ENCODE measurements around the gene GID4.

The GID4 gene

GRCh38 chr17:18025945-18026776 is 13.0 kb upstream of the GID4 start:
- H3K27me3 Mint-ChIP-seq (ENCODE audit: low read depth), result no peaks in the 10 kb centered on the region
- H3K36me3 Mint-ChIP-seq (ENCODE audit: low read depth), result peaks cover 7% of the 10 kb centered on the region
- H3K4me3 Mint-ChIP-seq, result no peak overlapping the region
- H3K9me3 Mint-ChIP-seq, result no peaks in the 10 kb centered on the region
- H3K4me1 Mint-ChIP-seq (ENCODE audit: low read depth), result peaks cover 14% of the 10 kb centered on the region
- peak overlapping the region; percentile 58 for H3K27ac Mint-ChIP-seq

GRCh38 chr17:18027280-18027679 is 11.9 kb upstream of the GID4 start:
- H3K27ac Mint-ChIP-seq, result no peak overlapping the region
- H3K9me3 Mint-ChIP-seq, result no peaks in the 10 kb centered on the region
- no peak overlapping the region for H3K4me3 Mint-ChIP-seq
- peaks cover 7% of the 10 kb centered on the region for H3K36me3 Mint-ChIP-seq (ENCODE audit: low read depth)
- H3K27me3 Mint-ChIP-seq (ENCODE audit: low read depth), result no peaks in the 10 kb centered on the region
- H3K4me1 Mint-ChIP-seq (ENCODE audit: low read depth), result peaks cover 20% of the 10 kb centered on the region

- no peak overlapping the region for H3K27ac Mint-ChIP-seq
- H3K9me3 Mint-ChIP-seq, result no peaks in the 10 kb centered on the region
Measured at GRCh38 chr17:18028114-18028951, 10.9 kb upstream of the GID4 start.

GRCh38 chr17:18028952-18029540 is 10.2 kb upstream of the GID4 start:
- H3K27me3 Mint-ChIP-seq (ENCODE audit: low read depth), result no peaks in the 10 kb centered on the region
- H3K4me1 Mint-ChIP-seq (ENCODE audit: low read depth), result peaks cover 30% of the 10 kb centered on the region
- H3K36me3 Mint-ChIP-seq (ENCODE audit: low read depth), result peaks cover 3% of the 10 kb centered on the region
- H3K9me3 Mint-ChIP-seq, result no peaks in the 10 kb centered on the region
- H3K27ac Mint-ChIP-seq, result no peak overlapping the region
- no peak overlapping the region for H3K4me3 Mint-ChIP-seq

More at GRCh38 chr17:18028114-18028951, 10.9 kb upstream of the GID4 start:
- Mint-ChIP-seq H3K27me3 (ENCODE audit: low read depth) (no peaks in the 10 kb centered on the region), H3K36me3 (ENCODE audit: low read depth) (peaks cover 7% of the 10 kb centered on the region), H3K4me1 (ENCODE audit: low read depth) (peaks cover 26% of the 10 kb centered on the region), H3K4me3 (no peak overlapping the region)

- no peaks in the 10 kb centered on the region for H3K27me3 Mint-ChIP-seq (ENCODE audit: low read depth)
- H3K27ac Mint-ChIP-seq, result no peak overlapping the region
- peaks cover 18% of the 10 kb centered on the region for H3K4me1 Mint-ChIP-seq (ENCODE audit: low read depth)
- H3K4me3 Mint-ChIP-seq, result no peak overlapping the region
- H3K36me3 Mint-ChIP-seq (ENCODE audit: low read depth), result no peaks in the 10 kb centered on the region
- no peaks in the 10 kb centered on the region for H3K9me3 Mint-ChIP-seq
Measured at GRCh38 chr17:18031955-18032354, 7.3 kb upstream of the GID4 start.

GRCh38 chr17:18033442-18034099 is 5.6 kb upstream of the GID4 start:
- peaks cover 3% of the 10 kb centered on the region for H3K36me3 Mint-ChIP-seq (ENCODE audit: low read depth)
- H3K27ac Mint-ChIP-seq, result peak overlapping the region; percentile 36
- no peaks in the 10 kb centered on the region for H3K27me3 Mint-ChIP-seq (ENCODE audit: low read depth)
- no peak overlapping the region for H3K4me3 Mint-ChIP-seq
- peaks cover 31% of the 10 kb centered on the region for H3K4me1 Mint-ChIP-seq (ENCODE audit: low read depth)
- no peaks in the 10 kb centered on the region for H3K9me3 Mint-ChIP-seq

- Mint-ChIP-seq H3K4me3 (no peak overlapping the region), H3K9me3 (no peaks in the 10 kb centered on the region), H3K27me3 (ENCODE audit: low read depth) (no peaks in the 10 kb centered on the region), H3K4me1 (ENCODE audit: low read depth) (peaks cover 40% of the 10 kb centered on the region), H3K27ac (no peak overlapping the region), H3K36me3 (ENCODE audit: low read depth) (peaks cover 6% of the 10 kb centered on the region)
Measured at GRCh38 chr17:18035704-18036103, 3.5 kb upstream of the GID4 start.

GRCh38 chr17:18037486-18037885 is 1.7 kb upstream of the GID4 start:
- no peak overlapping the region for H3K27ac Mint-ChIP-seq
- peak overlapping the region; percentile 72 for H3K4me3 Mint-ChIP-seq
- peaks cover 40% of the 10 kb centered on the region for H3K4me1 Mint-ChIP-seq (ENCODE audit: low read depth)
- H3K27me3 Mint-ChIP-seq (ENCODE audit: low read depth), result no peaks in the 10 kb centered on the region
- H3K36me3 Mint-ChIP-seq (ENCODE audit: low read depth), result peaks cover 8% of the 10 kb centered on the region
- H3K9me3 Mint-ChIP-seq, result no peaks in the 10 kb centered on the region

GRCh38 chr17:18038149-18038850 is 908 bp upstream of the GID4 start:
- H3K4me3 Mint-ChIP-seq, result peak overlapping the region; percentile 99

GRCh38 chr17:18039535-18040260 is 490 bp downstream of the GID4 start:
- no peaks in the 10 kb centered on the region for H3K9me3 Mint-ChIP-seq
- peak overlapping the region; percentile 99 for H3K4me3 Mint-ChIP-seq
- H3K27me3 Mint-ChIP-seq (ENCODE audit: low read depth), result no peaks in the 10 kb centered on the region
- peak overlapping the region; percentile 96 for H3K27ac Mint-ChIP-seq
- peaks cover 32% of the 10 kb centered on the region for H3K4me1 Mint-ChIP-seq (ENCODE audit: low read depth)
- H3K36me3 Mint-ChIP-seq (ENCODE audit: low read depth), result peaks cover 8% of the 10 kb centered on the region

More at GRCh38 chr17:18038149-18038850, 908 bp upstream of the GID4 start:
- Mint-ChIP-seq H3K36me3 (ENCODE audit: low read depth) (peaks cover 8% of the 10 kb centered on the region), H3K27me3 (ENCODE audit: low read depth) (no peaks in the 10 kb centered on the region), H3K9me3 (no peaks in the 10 kb centered on the region), H3K4me1 (ENCODE audit: low read depth) (peaks cover 36% of the 10 kb centered on the region), H3K27ac (peak overlapping the region; percentile 96)

- H3K9me3 Mint-ChIP-seq, result no peaks in the 10 kb centered on the region
- H3K36me3 Mint-ChIP-seq (ENCODE audit: low read depth), result peaks cover 8% of the 10 kb centered on the region
- peak overlapping the region; percentile 82 for H3K27ac Mint-ChIP-seq
- H3K4me1 Mint-ChIP-seq (ENCODE audit: low read depth), result peaks cover 32% of the 10 kb centered on the region
- peak overlapping the region; percentile 89 for H3K4me3 Mint-ChIP-seq
- H3K27me3 Mint-ChIP-seq (ENCODE audit: low read depth), result no peaks in the 10 kb centered on the region
Measured at GRCh38 chr17:18040261-18040858, 1.2 kb downstream of the GID4 start.

GRCh38 chr17:18041776-18042175 is 2.6 kb downstream of the GID4 start:
- H3K36me3 Mint-ChIP-seq (ENCODE audit: low read depth), result peaks cover 8% of the 10 kb centered on the region
- no peaks in the 10 kb centered on the region for H3K27me3 Mint-ChIP-seq (ENCODE audit: low read depth)
- H3K27ac Mint-ChIP-seq, result no peak overlapping the region
- H3K4me3 Mint-ChIP-seq, result peak overlapping the region; percentile 89
- no peaks in the 10 kb centered on the region for H3K9me3 Mint-ChIP-seq
- peaks cover 30% of the 10 kb centered on the region for H3K4me1 Mint-ChIP-seq (ENCODE audit: low read depth)

- no peaks in the 10 kb centered on the region for H3K27me3 Mint-ChIP-seq (ENCODE audit: low read depth)
- H3K27ac Mint-ChIP-seq, result no peak overlapping the region
- no peak overlapping the region for H3K4me3 Mint-ChIP-seq
- H3K9me3 Mint-ChIP-seq, result no peaks in the 10 kb centered on the region
- peaks cover 14% of the 10 kb centered on the region for H3K36me3 Mint-ChIP-seq (ENCODE audit: low read depth)
- peaks cover 20% of the 10 kb centered on the region for H3K4me1 Mint-ChIP-seq (ENCODE audit: low read depth)
Measured at GRCh38 chr17:18042983-18043382, 3.8 kb downstream of the GID4 start.

All from T-helper 1 cell treated with Interleukin-12 subunit alpha and Interleukin-12 subunit beta and Interleukin-4 antibody, amounts not matched to agents 30 μg/mL and 1 μg/mL, for 36 hours (primary cell).